ENCODE results near the gene METRNL.

DNA sequence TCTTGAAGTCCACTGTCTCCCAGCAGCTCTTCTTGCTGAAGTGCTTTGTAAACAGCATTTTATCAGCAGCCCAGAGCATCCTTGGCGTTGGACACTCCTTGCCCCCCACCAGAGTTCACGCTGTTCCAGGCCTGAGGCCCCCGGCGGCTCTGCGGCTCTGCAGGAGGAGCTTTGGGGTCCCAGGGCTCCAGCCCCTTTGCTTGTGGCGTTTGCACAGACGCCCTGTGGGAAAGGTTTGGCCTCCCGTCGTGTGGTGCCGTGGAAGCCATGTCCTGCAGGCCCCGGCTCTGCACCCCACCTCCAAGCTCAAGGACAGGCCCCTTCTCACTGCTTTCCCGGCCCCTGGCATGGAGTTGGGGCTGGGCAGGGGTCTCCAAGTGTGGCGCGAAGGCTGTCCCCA is 14.1 kb downstream of the METRNL start:
- TF ChIP-seq, protein P1, sequence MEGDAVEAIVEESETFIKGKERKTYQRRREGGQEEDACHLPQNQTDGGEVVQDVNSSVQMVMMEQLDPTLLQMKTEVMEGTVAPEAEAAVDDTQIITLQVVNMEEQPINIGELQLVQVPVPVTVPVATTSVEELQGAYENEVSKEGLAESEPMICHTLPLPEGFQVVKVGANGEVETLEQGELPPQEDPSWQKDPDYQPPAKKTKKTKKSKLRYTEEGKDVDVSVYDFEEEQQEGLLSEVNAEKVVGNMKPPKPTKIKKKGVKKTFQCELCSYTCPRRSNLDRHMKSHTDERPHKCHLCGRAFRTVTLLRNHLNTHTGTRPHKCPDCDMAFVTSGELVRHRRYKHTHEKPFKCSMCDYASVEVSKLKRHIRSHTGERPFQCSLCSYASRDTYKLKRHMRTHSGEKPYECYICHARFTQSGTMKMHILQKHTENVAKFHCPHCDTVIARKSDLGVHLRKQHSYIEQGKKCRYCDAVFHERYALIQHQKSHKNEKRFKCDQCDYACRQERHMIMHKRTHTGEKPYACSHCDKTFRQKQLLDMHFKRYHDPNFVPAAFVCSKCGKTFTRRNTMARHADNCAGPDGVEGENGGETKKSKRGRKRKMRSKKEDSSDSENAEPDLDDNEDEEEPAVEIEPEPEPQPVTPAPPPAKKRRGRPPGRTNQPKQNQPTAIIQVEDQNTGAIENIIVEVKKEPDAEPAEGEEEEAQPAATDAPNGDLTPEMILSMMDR (IDR thresholded peaks at IDR 0.05): no peak
- TF ChIP-seq TCF7L2 (IDR thresholded peaks at IDR 0.05; ENCODE audit: low read depth, low read length) (no peak), POLR2AphosphoS5 (IDR thresholded peaks at IDR 0.05; ENCODE audit: low read depth, low read length) (no peak)

All from Panc1 (cell line).